Tibial nerve (tissue), 4 donors: ENCODE results near the gene PRRT4. TPM values are rescaled to one million over a fixed set of nuclear protein-coding genes. Genes with fewer than 3 reads are reported as not detected.

Experiments used
- DNase-seq, 2 donors: peaks; one replicate each; pipeline ENCODE4 v3.0.0-alpha.2; 2019; ENCODE audit warnings: low spot score in 2 of 2
- H3K27ac ChIP-seq, 4 donors: fragments of 200-600 bp; sonication (generic) in 3 of 4; one replicate each; pipeline ENCODE4 v1.5.1; 2017 to 2019; ENCODE audit warnings: mild to moderate bottlenecking in 1 of 4
- H3K27me3 ChIP-seq, 2 donors: fragments of 200-600 bp; sonication (generic) in 1 of 2; one replicate each; pipeline versions ENCODE4 v1.5.1 to v1.6.0; 2017 to 2019
- H3K36me3 ChIP-seq, 3 donors: fragments of 200-600 bp; sonication (generic); one replicate each; pipeline ENCODE4 v1.5.1; 2018 to 2019
- H3K4me1 ChIP-seq, 4 donors: fragments of 200-600 bp; sonication (generic) in 3 of 4; one replicate each; pipeline ENCODE4 v1.5.1; 2017 to 2019
- H3K4me3 ChIP-seq, 4 donors: fragments of 200-600 bp; sonication (generic) in 3 of 4; one replicate each; pipeline ENCODE4 v1.5.1; 2017 to 2019; ENCODE audit warnings: mild to moderate bottlenecking in 1 of 4, moderate library complexity in 1 of 4
- H3K9me3 ChIP-seq, 4 donors: fragments of 200-600 bp; sonication (generic) in 3 of 4; one replicate each; pipeline ENCODE4 v1.5.1; 2017 to 2019
- EP300 ChIP-seq, 2 donors: sonication (generic); formaldehyde crosslinking; IDR thresholded peaks; one replicate each; pipeline ENCODE4 v1.6.1; 2017; ENCODE audit warnings: antibody characterized with exemption in 2 of 2, mild to moderate bottlenecking in 1 of 2
- POLR2A ChIP-seq, 2 donors: fragments of 450-650 bp; IDR thresholded peaks; one replicate each; pipeline ENCODE4 v1.6.1; 2017; ENCODE audit warnings: antibody characterized with exemption in 2 of 2, mild to moderate bottlenecking in 2 of 2, moderate library complexity in 2 of 2
- WGBS, 2 donors: methylation state at CpG; one replicate each; pipeline ENCODE4 v1.1.5; 2018; 5-methylcytosine and 5-hydroxymethylcytosine counted together
- total RNA-seq, 4 donors: library from RNA; depleted of rRNA; stranded (reverse); fragments of >200 nt; gene quantifications; one replicate each; pipeline ENCODE4 v1.1.0, GENCODE V29; 2016
- TF ChIP-seq, protein P1 (sequence below), 5 experiments: fragments of 200-600 bp in 3 of 5; fragments of 450-650 bp in 2 of 5; sonication (generic) in 3 of 5; IDR thresholded peaks; one replicate each; pipeline ENCODE4 v1.5.1; 2016 to 2019; ENCODE audit warnings: antibody characterized with exemption in 5 of 5, mild to moderate bottlenecking in 3 of 5, moderate library complexity in 2 of 5

The PRRT4 gene
- total RNA-seq, 4 donors from 2014 or later: 0.78 to 6.6 (median 2.6) TPM

GRCh38 chr7:128347647-128348097 is 13.8 kb downstream of the PRRT4 start:
- Histone ChIP-seq H3K36me3 (no peaks in the 10 kb centered on the region), H3K27ac (no peak overlapping the region), H3K4me1 (peaks cover 0 to 27% (median 11%) of the 10 kb centered on the region in 4 donors), H3K4me3 (no peak overlapping the region), H3K27me3 (peaks cover 0 to 23% of the 10 kb centered on the region in 2 donors), H3K9me3 (no peaks in the 10 kb centered on the region)
- no peak for TF ChIP-seq POLR2A (IDR thresholded peaks at IDR 0.05)
- TF ChIP-seq, protein P1, sequence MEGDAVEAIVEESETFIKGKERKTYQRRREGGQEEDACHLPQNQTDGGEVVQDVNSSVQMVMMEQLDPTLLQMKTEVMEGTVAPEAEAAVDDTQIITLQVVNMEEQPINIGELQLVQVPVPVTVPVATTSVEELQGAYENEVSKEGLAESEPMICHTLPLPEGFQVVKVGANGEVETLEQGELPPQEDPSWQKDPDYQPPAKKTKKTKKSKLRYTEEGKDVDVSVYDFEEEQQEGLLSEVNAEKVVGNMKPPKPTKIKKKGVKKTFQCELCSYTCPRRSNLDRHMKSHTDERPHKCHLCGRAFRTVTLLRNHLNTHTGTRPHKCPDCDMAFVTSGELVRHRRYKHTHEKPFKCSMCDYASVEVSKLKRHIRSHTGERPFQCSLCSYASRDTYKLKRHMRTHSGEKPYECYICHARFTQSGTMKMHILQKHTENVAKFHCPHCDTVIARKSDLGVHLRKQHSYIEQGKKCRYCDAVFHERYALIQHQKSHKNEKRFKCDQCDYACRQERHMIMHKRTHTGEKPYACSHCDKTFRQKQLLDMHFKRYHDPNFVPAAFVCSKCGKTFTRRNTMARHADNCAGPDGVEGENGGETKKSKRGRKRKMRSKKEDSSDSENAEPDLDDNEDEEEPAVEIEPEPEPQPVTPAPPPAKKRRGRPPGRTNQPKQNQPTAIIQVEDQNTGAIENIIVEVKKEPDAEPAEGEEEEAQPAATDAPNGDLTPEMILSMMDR (IDR thresholded peaks at IDR 0.05): peak; percentile 19 to 51 (median 43)
- 3 to 8% methylated on average over 2 of the region's 2 CpGs for WGBS, 2 donors
- peak in 1 of 2 donors; percentile 27 for DNase-seq

DNA sequence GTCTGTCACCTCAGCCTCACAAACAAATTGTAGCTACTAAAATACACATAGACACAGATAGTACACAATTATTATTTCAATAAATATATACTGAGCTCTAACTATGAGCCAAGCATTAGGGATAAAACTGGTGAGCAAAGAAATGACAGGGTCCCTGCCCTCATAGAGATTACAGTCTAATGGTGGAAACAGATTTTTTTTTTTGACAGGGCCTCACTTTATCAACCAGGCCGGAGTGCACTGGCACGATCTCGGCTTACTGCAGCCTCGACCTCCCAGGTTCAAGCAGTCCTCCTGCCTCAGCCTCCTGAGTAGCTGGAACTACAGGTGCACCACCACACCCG is 17.1 kb downstream of the PRRT4 start:
- H3K36me3 ChIP-seq: peaks cover 0 to 5% (median 0%) of the 10 kb centered on the region in 3 donors
- H3K27ac ChIP-seq: no peak overlapping the region
- WGBS, 2 donors: 92 to 93% methylated on average over 5 of the region's 5 CpGs
- no peak for DNase-seq
- TF ChIP-seq EP300 (IDR thresholded peaks at IDR 0.05) (no peak), POLR2A (IDR thresholded peaks at IDR 0.05) (no peak)
- TF ChIP-seq, protein P1 (IDR thresholded peaks at IDR 0.05): no peak
- H3K27me3 ChIP-seq: no peaks in the 10 kb centered on the region
- H3K4me3 ChIP-seq: peak overlapping the region in 1 of 4 donors; percentile 56
- no peaks in the 10 kb centered on the region for H3K9me3 ChIP-seq
- H3K4me1 ChIP-seq: peaks cover 0 to 33% (median 14%) of the 10 kb centered on the region in 4 donors

- TF ChIP-seq POLR2A (IDR thresholded peaks at IDR 0.05) (peak in 1 of 2 donors; percentile 43), EP300 (IDR thresholded peaks at IDR 0.05) (peak; percentile 31 to 90)
- TF ChIP-seq, protein P1 (IDR thresholded peaks at IDR 0.05): peak in 1 of 5 experiments; percentile 25
- peaks cover 0 to 11% (median 0%) of the 10 kb centered on the region in 3 donors for H3K36me3 ChIP-seq
- peak within 1 kb of the TSS in 3 of 4 donors; percentile 64 to 85 (median 78) for H3K27ac ChIP-seq
- WGBS, 2 donors: 13% methylated on average over 49 of the region's 49 CpGs
- no peaks in the 10 kb centered on the region for H3K9me3 ChIP-seq
- H3K4me3 ChIP-seq: peak within 1 kb of the TSS; percentile 56 to 88 (median 70)
- DNase-seq: peak; percentile 66 to 81
- H3K4me1 ChIP-seq: peaks cover 0 to 33% (median 14%) of the 10 kb centered on the region in 4 donors
- H3K27me3 ChIP-seq: no peaks in the 10 kb centered on the region
Observed at GRCh38 chr7:128343554-128344430, 17.7 kb downstream of the PRRT4 start, which contains the start of gene RBM28. RBM28 (minus strand) TSS chr7:128343908; CDS start chr7:128343793, 115 bp downstream.

GRCh38 chr7:128341733-128342132 is 19.8 kb downstream of the PRRT4 start:
- Histone ChIP-seq H3K27ac (no peak overlapping the region), H3K9me3 (no peaks in the 10 kb centered on the region), H3K27me3 (no peaks in the 10 kb centered on the region), H3K4me3 (no peak overlapping the region), H3K36me3 (peaks cover 0 to 32% (median 3%) of the 10 kb centered on the region in 3 donors), H3K4me1 (peaks cover 0 to 33% (median 14%) of the 10 kb centered on the region in 4 donors)
- DNase-seq: no peak
- 84% methylated on average over 6 of the region's 6 CpGs for WGBS, 2 donors
- TF ChIP-seq, protein P1 (IDR thresholded peaks at IDR 0.05): no peak
- TF ChIP-seq POLR2A (IDR thresholded peaks at IDR 0.05) (no peak), EP300 (IDR thresholded peaks at IDR 0.05) (no peak)

- Histone ChIP-seq H3K4me3 (no peak overlapping the region), H3K36me3 (peaks cover 0 to 90% (median 21%) of the 10 kb centered on the region in 3 donors), H3K27me3 (no peaks in the 10 kb centered on the region), H3K27ac (no peak overlapping the region), H3K9me3 (no peaks in the 10 kb centered on the region), H3K4me1 (peaks cover 0 to 5% (median 0%) of the 10 kb centered on the region in 4 donors)
- WGBS, 2 donors: 90 to 94% methylated on average over 3 of the region's 3 CpGs
- no peak for DNase-seq
- TF ChIP-seq EP300 (IDR thresholded peaks at IDR 0.05): no peak
Observed at GRCh38 chr7:128335730-128336129, 25.8 kb downstream of the PRRT4 start.
